Fibroblast of skin of scalp (primary cell): ENCODE measurements around the gene RABGGTA.
"Not testable (repeated sequence)": the region's sequence is repeated elsewhere in the genome, so short reads cannot be mapped to it uniquely, and the experiment has no call there.

Experiments
- DNase-seq: peaks from one replicate; pipeline ENCODE4 v3.0.0-alpha.2; 2013

The RABGGTA gene

GRCh38 chr14:24238123-24238522 is 33.3 kb downstream of the RABGGTA start:
- DNase-seq = no peak

GRCh38 chr14:24237463-24237955 is 33.9 kb downstream of the RABGGTA start:
- DNase-seq = no peak

- no peak for DNase-seq
These were observed 34.5 kb downstream of the RABGGTA start for GRCh38 chr14:24236689-24237462.

GRCh38 chr14:24235804-24236688 is 35.4 kb downstream of the RABGGTA start:
- DNase-seq = no peak

- DNase-seq = no peak
These were observed 37.0 kb downstream of the RABGGTA start for GRCh38 chr14:24234095-24235005.

- no peak for DNase-seq
These were observed 37.9 kb downstream of the RABGGTA start for GRCh38 chr14:24233538-24233866.

GRCh38 chr14:24232645-24233537 is 38.5 kb downstream of the RABGGTA start, which contains the start of gene GMPR2:
TSS of gene GMPR2 (plus strand) at chr14:24232929. CDS start at chr14:24233254, 325 bp downstream.
- DNase-seq = no peak

GRCh38 chr14:24232121-24232644 is 39.2 kb downstream of the RABGGTA start, which contains the start of gene NEDD8:
TSS of gene NEDD8 (minus strand) at chr14:24232367. CDS start at chr14:24232267, 100 bp downstream.
- DNase-seq = peak; percentile 99

- no peak for DNase-seq
These were observed 39.9 kb downstream of the RABGGTA start for GRCh38 chr14:24231263-24232120.

- DNase-seq = no peak
These were observed 42.5 kb downstream of the RABGGTA start for GRCh38 chr14:24228902-24229301.

GRCh38 chr14:24226473-24226872 is 44.9 kb downstream of the RABGGTA start:
- no peak for DNase-seq

GRCh38 chr14:24224618-24225071 is 46.8 kb downstream of the RABGGTA start:
- DNase-seq = peak; percentile 82

GRCh38 chr14:24222987-24223386 is 48.4 kb downstream of the RABGGTA start:
- DNase-seq = not testable (repeated sequence)

- DNase-seq = no peak
These were observed 51.9 kb downstream of the RABGGTA start for GRCh38 chr14:24219521-24219920.

- no peak for DNase-seq
These were observed 52.3 kb downstream of the RABGGTA start for GRCh38 chr14:24219080-24219479.

- DNase-seq = not testable (repeated sequence)
These were observed 54.5 kb downstream of the RABGGTA start for GRCh38 chr14:24216876-24217275.

GRCh38 chr14:24216345-24216699 is 55.1 kb downstream of the RABGGTA start:
- no peak for DNase-seq
